SK-N-SH treated with all-trans-retinoic acid at 6 μM for 48 hours (cell line): ENCODE data around the gene ST8SIA3.
"Not testable (repeated sequence)": the region's sequence is repeated elsewhere in the genome, so short reads cannot be mapped to it uniquely, and the experiment has no call there.

Experiments used
- ATAC-seq: fragments of 200-7000 bp; cut with Tn5 transposase; 3 replicates; pipeline ENCODE4 v1.9.1; 2020; ENCODE audit warnings: mild to moderate bottlenecking, moderate library complexity
- ARNTL ChIP-seq: fragments of 450-650 bp; formaldehyde crosslinking; IDR thresholded peaks from 2 replicates; pipeline ENCODE4 v1.5.0; 2020; ENCODE audit warnings: low read depth, mild to moderate bottlenecking, moderate library complexity, borderline replicate concordance
- BACH2 ChIP-seq: fragments of 250-450 bp; sonication (Bioruptor Pico); IDR thresholded peaks from 2 replicates; pipeline ENCODE4 v1.9.0; 2021; ENCODE audit warnings: mild to moderate bottlenecking, borderline replicate concordance
- CREB5 ChIP-seq: fragments of 250-450 bp; sonication (Bioruptor Pico); IDR thresholded peaks from 2 replicates; pipeline ENCODE4 v1.5.1; 2020; ENCODE audit warnings: low read depth, mild to moderate bottlenecking, moderate library complexity
- CSDC2 ChIP-seq: fragments of 250-450 bp; sonication (Bioruptor Pico); IDR thresholded peaks from 2 replicates; pipeline ENCODE4 v1.5.0; 2020; ENCODE audit warnings: mild to moderate bottlenecking, moderate library complexity
- CSRNP3 ChIP-seq: fragments of 250-450 bp; sonication (Bioruptor Pico); IDR thresholded peaks from 2 replicates; pipeline ENCODE4 v1.5.1; 2021; ENCODE audit warnings: mild to moderate bottlenecking, moderate library complexity
- ESRRG ChIP-seq: fragments of 250-450 bp; sonication (Bioruptor Pico); IDR thresholded peaks from 2 replicates; pipeline ENCODE4 v1.6.1; 2021; ENCODE audit warnings: mild to moderate bottlenecking
- GLIS3 ChIP-seq: fragments of 250-450 bp; sonication (Bioruptor Pico); IDR thresholded peaks from 2 replicates; pipeline ENCODE4 v1.5.0; 2020; ENCODE audit warnings: mild to moderate bottlenecking, moderate library complexity
- ISL1 ChIP-seq: fragments of 250-450 bp; sonication (Bioruptor Pico); IDR thresholded peaks from 2 replicates; pipeline ENCODE4 v2.1.2; 2022; ENCODE audit warnings: mild to moderate bottlenecking, moderate library complexity
- OSR1 ChIP-seq: fragments of 250-450 bp; sonication (Bioruptor Pico); IDR thresholded peaks from 2 replicates; pipeline ENCODE4 v1.8.0; 2022; ENCODE audit warnings: moderate library complexity, mild to moderate bottlenecking, inconsistent platforms
- PATZ1 ChIP-seq: fragments of 250-450 bp; sonication (Bioruptor Pico); IDR thresholded peaks from 2 replicates; pipeline ENCODE4 v1.8.0; 2020; ENCODE audit warnings: mild to moderate bottlenecking, moderate library complexity, borderline replicate concordance
- POU6F1 ChIP-seq: fragments of 250-450 bp; sonication (Bioruptor Pico); IDR thresholded peaks from 2 replicates; pipeline ENCODE4 v1.8.0; 2021; ENCODE audit warnings: low read depth, mild to moderate bottlenecking, moderate library complexity, borderline replicate concordance
- PPARA ChIP-seq: fragments of 250-450 bp; sonication (Bioruptor Pico); IDR thresholded peaks from 2 replicates; pipeline ENCODE4 v1.5.0; 2020; ENCODE audit warnings: mild to moderate bottlenecking, borderline replicate concordance
- RARB ChIP-seq: fragments of 250-450 bp; sonication (Bioruptor Pico); IDR thresholded peaks from 2 replicates; pipeline ENCODE4 v1.8.0; 2021; ENCODE audit warnings: mild to moderate bottlenecking, moderate library complexity
- SNAI2 ChIP-seq: fragments of 250-450 bp; sonication (Bioruptor Pico); IDR thresholded peaks from 2 replicates; pipeline ENCODE4 v1.5.0; 2020; ENCODE audit warnings: mild to moderate bottlenecking, moderate library complexity
- TCF4 ChIP-seq: fragments of 250-450 bp; sonication (Bioruptor Pico); IDR thresholded peaks from 2 replicates; pipeline ENCODE4 v1.8.0; 2021; ENCODE audit warnings: mild to moderate bottlenecking, moderate library complexity, borderline replicate concordance
- TOX ChIP-seq: fragments of 250-450 bp; sonication (Bioruptor Pico); IDR thresholded peaks from 2 replicates; pipeline ENCODE4 v1.8.0; 2021; ENCODE audit warnings: mild to moderate bottlenecking, moderate library complexity, borderline replicate concordance
- TSHZ2 ChIP-seq: fragments of 250-450 bp; sonication (Bioruptor Pico); IDR thresholded peaks from 2 replicates; pipeline ENCODE4 v1.5.0; 2020; ENCODE audit warnings: mild to moderate bottlenecking, moderate library complexity
- ZC3H10 ChIP-seq: fragments of 250-450 bp; sonication (Bioruptor Pico); IDR thresholded peaks from 2 replicates; pipeline ENCODE4 v1.5.1; 2021; ENCODE audit warnings: mild to moderate bottlenecking, moderate library complexity
- ZFP3 ChIP-seq: fragments of 250-450 bp; sonication (Bioruptor Pico); IDR thresholded peaks from 2 replicates; pipeline ENCODE4 v1.5.0; 2020; ENCODE audit warnings: mild to moderate bottlenecking, moderate library complexity
- ZFP30 ChIP-seq: fragments of 450-650 bp; formaldehyde crosslinking; IDR thresholded peaks from 2 replicates; pipeline ENCODE4 v1.5.0; 2022; ENCODE audit warnings: mild to moderate bottlenecking, moderate library complexity
- ZNF565 ChIP-seq: fragments of 450-650 bp; formaldehyde crosslinking; conservative IDR thresholded peaks from 2 replicates; pipeline ENCODE4 v1.5.0; 2020; ENCODE audit warnings: low read depth, mild to moderate bottlenecking, moderate library complexity
- ZNF70 ChIP-seq: fragments of 450-650 bp; formaldehyde crosslinking; IDR thresholded peaks from 2 replicates; pipeline ENCODE4 v1.5.0; 2020; ENCODE audit warnings: mild to moderate bottlenecking, moderate library complexity

Gene ST8SIA3

GRCh38 chr18:57390044-57390443 is 37.7 kb downstream of the ST8SIA3 start (continued):
- TF ChIP-seq CSRNP3 (CRISPR knock-in tag) = no peak

- not testable (repeated sequence) for ATAC-seq
These were observed 42.4 kb downstream of the ST8SIA3 start for GRCh38 chr18:57394749-57395148.

- not testable (repeated sequence) for ATAC-seq
These were observed 44.5 kb downstream of the ST8SIA3 start for GRCh38 chr18:57396831-57397230.

GRCh38 chr18:57397440-57398132 is 45.2 kb downstream of the ST8SIA3 start:
- no peak for TF ChIP-seq ZNF565 (CRISPR knock-in tag)
- TF ChIP-seq TCF4 (CRISPR knock-in tag) = no peak
- TF ChIP-seq ARNTL (CRISPR knock-in tag) = no peak
- no peak for TF ChIP-seq BACH2 (CRISPR knock-in tag)
- no peak for TF ChIP-seq ZFP3 (CRISPR knock-in tag)
- TF ChIP-seq ZNF70 (CRISPR knock-in tag) = no peak
- TF ChIP-seq CSRNP3 (CRISPR knock-in tag) = no peak
- TF ChIP-seq ZFP30 (CRISPR knock-in tag) = no peak
- no peak for TF ChIP-seq SNAI2 (CRISPR knock-in tag)
- TF ChIP-seq OSR1 (CRISPR knock-in tag) = no peak
- no peak for TF ChIP-seq CREB5 (CRISPR knock-in tag)
- TF ChIP-seq TSHZ2 (CRISPR knock-in tag) = no peak
- TF ChIP-seq GLIS3 = no peak
- TF ChIP-seq POU6F1 = no peak
- TF ChIP-seq ISL1 = no peak
- no peak for TF ChIP-seq RARB (CRISPR knock-in tag)
- ATAC-seq = no peak

- no peak for ATAC-seq
- no peak for TF ChIP-seq ZNF565 (CRISPR knock-in tag)
- TF ChIP-seq ESRRG (CRISPR knock-in tag) = no peak
- TF ChIP-seq ZNF70 (CRISPR knock-in tag) = no peak
- TF ChIP-seq TCF4 (CRISPR knock-in tag) = no peak
- no peak for TF ChIP-seq ZFP3 (CRISPR knock-in tag)
- TF ChIP-seq CSDC2 (CRISPR knock-in tag) = no peak
- TF ChIP-seq ZC3H10 (CRISPR knock-in tag) = no peak
- TF ChIP-seq GLIS3 = no peak
- no peak for TF ChIP-seq PATZ1
- no peak for TF ChIP-seq ZFP30 (CRISPR knock-in tag)
- TF ChIP-seq PPARA (CRISPR knock-in tag) = no peak
- TF ChIP-seq TOX (CRISPR knock-in tag) = no peak
- TF ChIP-seq ARNTL (CRISPR knock-in tag) = no peak
- no peak for TF ChIP-seq SNAI2 (CRISPR knock-in tag)
- TF ChIP-seq OSR1 (CRISPR knock-in tag) = no peak
These were observed 52.0 kb downstream of the ST8SIA3 start for GRCh38 chr18:57404345-57404744.
